HCT116 (cell line): ENCODE results near the gene PRKG1. TPM values are rescaled to one million over a fixed set of nuclear protein-coding genes. Genes with fewer than 3 reads are reported as not detected.

Source experiments
- ATAC-seq: fragments of 200-7000 bp; cut with Tn5 transposase; 2 replicates; pipeline ENCODE4 v1.9.1; 2020; ENCODE audit warnings: mild to moderate bottlenecking, moderate library complexity
- BruUV-seq: library from RNA; stranded (reverse); fragments of 400-500 nt; replicated peaks from 2 replicates; lab custom pipeline; 2021; lab: Mats Ljungman, UMichigan
- CTCF ChIA-PET: fragments of 300-600 bp; sonication (Branson Sonifier 250); formaldehyde crosslinking; loops from one replicate; lab custom pipeline; 2021; ENCODE audit warnings: antibody characterized with exemption; lab: Charles Lee
- POLR2A ChIA-PET: fragments of 300-600, 350-600 bp; sonication (Branson Sonifier 250); formaldehyde crosslinking; loops from one replicate; lab custom pipeline; 2021; ENCODE audit warnings: antibody characterized with exemption; lab: Charles Lee
- RAD21 ChIA-PET, 2 experiments: fragments of 300-600 bp; sonication (Branson Sonifier 250); formaldehyde crosslinking; loops; one replicate each; lab custom pipeline; 2023; ENCODE audit warnings: low total read pairs in 2 of 2; ENCODE audit not compliant: uncharacterized antibody in 2 of 2, unreplicated experiment in 2 of 2, low non-redundant PET in 1 of 2; lab: Charles Lee
- DNase-seq: peaks from one replicate; pipeline ENCODE4 v3.0.0-alpha.2; 2010; ENCODE audit warnings: low read depth, low spot score
- H2AFZ ChIP-seq: fragments of 200-600 bp; shearing (Covaris generic), sonication (generic); 2 replicates; pipeline ENCODE4 v1.6.1; 2017; ENCODE audit warnings: low read depth, mixed run types, mixed read lengths, antibody characterized with exemption, low read length; ENCODE audit not compliant: poor library complexity, severe bottlenecking
- H3K27ac ChIP-seq: 2 replicates; pipeline ENCODE4 v1.5.1; 2012; ENCODE audit warnings: low read depth, low read length
- H3K27me3 ChIP-seq: fragments of 200-600 bp; sonication (generic); 2 replicates; pipeline ENCODE4 v1.6.1; 2016; ENCODE audit warnings: mixed run types, low read length, mixed read lengths; ENCODE audit not compliant: insufficient read depth
- H3K36me3 ChIP-seq, 2 experiments: fragments of 200-500 bp in 1 of 2; fragments of 200-600 bp in 1 of 2; sonication (Bioruptor generic) in 1 of 2; sonication (generic) in 1 of 2; 2 replicates each; pipeline versions ENCODE4 v1.5.1 to v1.6.1; 2014 to 2016; ENCODE audit warnings: low read length in 2 of 2, inconsistent platforms in 1 of 2, mixed read lengths in 1 of 2, mixed run types in 1 of 2; ENCODE audit not compliant: insufficient read depth in 2 of 2, control insufficient read depth in 1 of 2
- H3K4me1 ChIP-seq, 2 experiments: fragments of 200-600 bp in 1 of 2; sonication (generic) in 1 of 2; 2 replicates each; pipeline versions ENCODE4 v1.5.1 to v1.6.1; 2012 to 2017; ENCODE audit warnings: low read length in 2 of 2, inconsistent platforms in 1 of 2, mild to moderate bottlenecking in 1 of 2, mixed read lengths in 1 of 2, mixed run types in 1 of 2, moderate library complexity in 1 of 2; ENCODE audit not compliant: insufficient read depth in 2 of 2, control insufficient read depth in 1 of 2
- H3K4me2 ChIP-seq: fragments of 200-600 bp; sonication (generic); 2 replicates; pipeline ENCODE4 v1.6.1; 2017; ENCODE audit warnings: mixed run types, low read length, mixed read lengths
- H3K4me3 ChIP-seq, 2 experiments: fragments of 200-600 bp in 1 of 2; sonication (generic) in 1 of 2; replicated peaks in 1 of 2; 2 replicates each; pipeline ENCODE4 v1.5.1; 2011 to 2016; ENCODE audit warnings: low read length in 2 of 2, control low read depth in 1 of 2, low read depth in 1 of 2, mild to moderate bottlenecking in 1 of 2, mixed read lengths in 1 of 2, mixed run types in 1 of 2
- H3K79me2 ChIP-seq: fragments of 200-600 bp; sonication (generic); 2 replicates; pipeline ENCODE4 v1.6.1; 2017; ENCODE audit warnings: mild to moderate bottlenecking, mixed run types, low read length, moderate library complexity, mixed read lengths; ENCODE audit not compliant: insufficient read depth
- H3K9ac ChIP-seq: fragments of 200-600 bp; sonication (generic); 2 replicates; pipeline ENCODE4 v1.6.1; 2016; ENCODE audit warnings: low read length, mixed read lengths
- H3K9me2 ChIP-seq: fragments of 200-600 bp; sonication (generic), shearing (Covaris generic); 2 replicates; pipeline ENCODE4 v1.6.1; 2017; ENCODE audit warnings: mixed run types, mild to moderate bottlenecking, moderate library complexity; ENCODE audit not compliant: insufficient read depth
- H3K9me3 ChIP-seq, 2 experiments: fragments of 200-500 bp in 1 of 2; fragments of 200-600 bp in 1 of 2; sonication (Bioruptor generic) in 1 of 2; sonication (generic) in 1 of 2; 2 replicates each; pipeline ENCODE4 v1.6.1; 2014 to 2017; ENCODE audit warnings: low read length in 2 of 2, mixed read lengths in 2 of 2, inconsistent platforms in 1 of 2, low read depth in 1 of 2, mild to moderate bottlenecking in 1 of 2, mixed run types in 1 of 2, moderate library complexity in 1 of 2; ENCODE audit not compliant: control insufficient read depth in 1 of 2, insufficient read depth in 1 of 2
- H4K20me1 ChIP-seq: fragments of 200-600 bp; sonication (generic), shearing (Covaris generic); 2 replicates; pipeline ENCODE4 v1.6.1; 2017; ENCODE audit warnings: mixed run types, mild to moderate bottlenecking, moderate library complexity; ENCODE audit not compliant: insufficient read depth
- CEBPB ChIP-seq: IDR thresholded peaks from 2 replicates; pipeline ENCODE4 v1.6.1; 2012; ENCODE audit warnings: low read depth
- EGR1 ChIP-seq: IDR thresholded peaks from 2 replicates; pipeline ENCODE4 v1.6.1; 2012; ENCODE audit warnings: low read depth
- POLR2A ChIP-seq: IDR thresholded peaks from 2 replicates; pipeline ENCODE4 v1.7.0; 2011; ENCODE audit warnings: borderline replicate concordance; ENCODE audit not compliant: insufficient read depth, insufficient read length; ENCODE audit errors: extremely low read depth
- RAD21 ChIP-seq: IDR thresholded peaks from 2 replicates; pipeline ENCODE4 v1.6.1; 2012; ENCODE audit warnings: low read depth, mild to moderate bottlenecking
- SP1 ChIP-seq: IDR thresholded peaks from 2 replicates; pipeline ENCODE4 v1.6.1; 2012; ENCODE audit warnings: low read depth
- YY1 ChIP-seq: IDR thresholded peaks from 2 replicates; pipeline ENCODE4 v1.6.1; 2011; ENCODE audit warnings: low read length, low read depth, moderate library complexity, mild to moderate bottlenecking; ENCODE audit not compliant: insufficient replicate concordance; ENCODE audit errors: extremely low read depth
- ZNF274 ChIP-seq: fragments of 200-500 bp; sonication (Bioruptor generic); IDR thresholded peaks from 2 replicates; pipeline ENCODE4 v1.6.1; 2014; ENCODE audit warnings: mild to moderate bottlenecking, low read depth, low read length, inconsistent platforms
- intact Hi-C: fragments of 100-400 bp; cut with micrococcal nuclease; formaldehyde crosslinking; loops from 2 replicates; pipeline ENCODE4 v1.10.0; 2022
- total RNA-seq: library from RNA; stranded (reverse); gene quantifications from one replicate; pipeline ENCODE4 v1.2.1, GENCODE V29; 2021; ENCODE audit not compliant: unreplicated experiment
- TF ChIP-seq, protein P1 (sequence below): IDR thresholded peaks from 2 replicates; pipeline ENCODE4 v1.6.1; 2012; ENCODE audit warnings: low read depth
- TF ChIP-seq, protein P2 (sequence below): IDR thresholded peaks from 2 replicates; pipeline ENCODE4 v1.6.1; 2012
- TF ChIP-seq, protein P3 (sequence below), 3 experiments: fragments of 200-600 bp in 1 of 3; sonication (generic) in 1 of 3; IDR thresholded peaks in 2 of 3; conservative IDR thresholded peaks in 1 of 3; 2 replicates each; pipeline ENCODE4 v1.5.1; 2012 to 2017; ENCODE audit warnings: low read depth in 2 of 3, low read length in 2 of 3, antibody characterized with exemption in 1 of 3, borderline replicate concordance in 1 of 3, control low read depth in 1 of 3, mild to moderate bottlenecking in 1 of 3, mixed read lengths in 1 of 3, mixed run types in 1 of 3, moderate library complexity in 1 of 3; ENCODE audit not compliant: insufficient read depth in 1 of 3

PRKG1 gene
- total RNA-seq, 1 experiment from 2014 or later, result 1.4 TPM

DNA sequence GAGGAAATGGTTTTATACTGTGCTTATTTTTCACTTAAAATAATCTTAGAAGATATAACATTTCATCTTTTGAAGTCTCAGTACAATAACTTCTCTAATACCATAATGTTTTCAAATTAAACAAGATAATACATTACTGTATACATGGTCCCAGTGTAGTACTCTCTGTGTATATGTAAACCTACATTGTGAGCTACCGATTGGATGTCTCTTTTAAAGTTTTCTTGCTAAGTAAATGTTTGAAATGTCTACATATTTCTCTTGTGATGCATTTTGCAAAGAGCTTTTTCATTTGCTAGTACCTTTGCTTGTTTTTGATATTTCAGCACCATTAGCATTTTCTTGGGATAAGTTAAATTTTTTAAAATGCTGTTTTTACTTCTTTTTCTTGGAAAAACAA, 94.8 kb downstream of the PRKG1 start:
- Histone ChIP-seq H3K36me3 (no peaks in the 10 kb centered on the region), H4K20me1 (no peaks in the 10 kb centered on the region; the same call in 1 of the 2 replicates), H3K27ac (no peak overlapping the region), H3K4me1 (no peaks in the 10 kb centered on the region), H3K79me2 (no peaks in the 10 kb centered on the region), H3K4me3 (no peak overlapping the region), H3K9me3 (no peaks in the 10 kb centered on the region), H3K27me3 (no peaks in the 10 kb centered on the region), H2AFZ (no peak overlapping the region), H3K4me2 (no peak overlapping the region), H3K9ac (no peak overlapping the region), H3K9me2 (no peaks in the 10 kb centered on the region)
- POLR2A ChIA-PET, result no interaction called here
- RAD21 ChIA-PET, result no interaction called here
- DNase-seq, result no peak
- no peak for ATAC-seq
- CTCF ChIA-PET, result no interaction called here
- TF ChIP-seq CEBPB (no peak), ZNF274 (no peak), RAD21 (no peak), SP1 (no peak), EGR1 (no peak)
- BruUV-seq, result no TSS peak
- intact Hi-C loops, result no loop called here

DNA sequence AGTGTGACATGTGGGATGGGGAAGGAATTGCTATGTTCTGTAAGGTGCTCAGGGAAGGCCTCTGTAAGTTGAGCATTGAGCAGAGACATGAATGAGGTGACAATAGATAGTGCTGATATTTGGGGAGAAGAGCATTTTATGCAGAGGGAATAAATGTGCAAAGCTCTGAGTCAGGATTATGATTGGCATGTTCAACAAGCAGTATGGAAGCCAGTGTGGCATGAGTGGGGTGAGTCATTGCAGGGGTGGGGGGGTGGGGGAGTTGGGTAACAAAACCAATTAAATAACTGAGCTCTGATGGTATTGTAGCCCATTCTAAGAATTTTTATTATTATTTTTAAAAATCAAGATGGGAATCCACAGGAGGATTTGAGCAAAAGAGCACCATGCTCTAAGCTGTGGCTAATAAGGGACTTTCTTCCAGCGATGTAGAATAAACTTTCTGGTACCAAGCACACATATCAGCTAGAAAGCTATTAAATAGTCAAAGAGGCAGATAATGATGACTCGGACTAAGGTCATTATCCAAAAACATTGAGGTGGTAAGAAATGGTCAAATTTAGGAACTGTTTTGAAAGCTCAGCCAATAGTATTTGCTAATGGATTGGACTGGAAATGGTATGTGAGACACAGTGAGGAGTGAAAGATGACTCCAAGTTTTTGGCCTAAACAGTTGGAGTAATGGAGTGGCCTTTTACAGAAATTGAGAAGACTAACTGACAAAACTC, 96.4 kb downstream of the PRKG1 start:
- no peaks in the 10 kb centered on the region for H3K9me3 ChIP-seq
- H2AFZ ChIP-seq, result no peak overlapping the region
- no peaks in the 10 kb centered on the region for H3K9me2 ChIP-seq
- ATAC-seq, result no peak
- CTCF ChIA-PET, result no interaction called here
- DNase-seq, result no peak
- no peaks in the 10 kb centered on the region for H3K4me1 ChIP-seq
- no peak overlapping the region for H3K4me3 ChIP-seq
- no peak overlapping the region for H3K4me2 ChIP-seq
- POLR2A ChIA-PET, result no interaction called here
- H4K20me1 ChIP-seq, result no peaks in the 10 kb centered on the region; the same call in 1 of the 2 replicates
- H3K9ac ChIP-seq, result no peak overlapping the region
- BruUV-seq, result no TSS peak
- H3K27ac ChIP-seq, result no peak overlapping the region
- intact Hi-C loops, result no loop called here
- no peaks in the 10 kb centered on the region for H3K79me2 ChIP-seq
- no peaks in the 10 kb centered on the region for H3K36me3 ChIP-seq
- RAD21 ChIA-PET, result interaction anchor here in 1 of 2 experiments (0.6 kb wide), 1 partner anchor 138 kb away, joined by 6 read pairs; no protein-coding TSS in a partner anchor
- H3K27me3 ChIP-seq, result no peaks in the 10 kb centered on the region; the same call in 1 of the 2 replicates
- TF ChIP-seq YY1 (no peak), CEBPB (no peak), RAD21 (no peak), POLR2A (no peak)
- TF ChIP-seq, protein P1, sequence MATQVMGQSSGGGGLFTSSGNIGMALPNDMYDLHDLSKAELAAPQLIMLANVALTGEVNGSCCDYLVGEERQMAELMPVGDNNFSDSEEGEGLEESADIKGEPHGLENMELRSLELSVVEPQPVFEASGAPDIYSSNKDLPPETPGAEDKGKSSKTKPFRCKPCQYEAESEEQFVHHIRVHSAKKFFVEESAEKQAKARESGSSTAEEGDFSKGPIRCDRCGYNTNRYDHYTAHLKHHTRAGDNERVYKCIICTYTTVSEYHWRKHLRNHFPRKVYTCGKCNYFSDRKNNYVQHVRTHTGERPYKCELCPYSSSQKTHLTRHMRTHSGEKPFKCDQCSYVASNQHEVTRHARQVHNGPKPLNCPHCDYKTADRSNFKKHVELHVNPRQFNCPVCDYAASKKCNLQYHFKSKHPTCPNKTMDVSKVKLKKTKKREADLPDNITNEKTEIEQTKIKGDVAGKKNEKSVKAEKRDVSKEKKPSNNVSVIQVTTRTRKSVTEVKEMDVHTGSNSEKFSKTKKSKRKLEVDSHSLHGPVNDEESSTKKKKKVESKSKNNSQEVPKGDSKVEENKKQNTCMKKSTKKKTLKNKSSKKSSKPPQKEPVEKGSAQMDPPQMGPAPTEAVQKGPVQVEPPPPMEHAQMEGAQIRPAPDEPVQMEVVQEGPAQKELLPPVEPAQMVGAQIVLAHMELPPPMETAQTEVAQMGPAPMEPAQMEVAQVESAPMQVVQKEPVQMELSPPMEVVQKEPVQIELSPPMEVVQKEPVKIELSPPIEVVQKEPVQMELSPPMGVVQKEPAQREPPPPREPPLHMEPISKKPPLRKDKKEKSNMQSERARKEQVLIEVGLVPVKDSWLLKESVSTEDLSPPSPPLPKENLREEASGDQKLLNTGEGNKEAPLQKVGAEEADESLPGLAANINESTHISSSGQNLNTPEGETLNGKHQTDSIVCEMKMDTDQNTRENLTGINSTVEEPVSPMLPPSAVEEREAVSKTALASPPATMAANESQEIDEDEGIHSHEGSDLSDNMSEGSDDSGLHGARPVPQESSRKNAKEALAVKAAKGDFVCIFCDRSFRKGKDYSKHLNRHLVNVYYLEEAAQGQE, result no peak
- TF ChIP-seq, protein P2, sequence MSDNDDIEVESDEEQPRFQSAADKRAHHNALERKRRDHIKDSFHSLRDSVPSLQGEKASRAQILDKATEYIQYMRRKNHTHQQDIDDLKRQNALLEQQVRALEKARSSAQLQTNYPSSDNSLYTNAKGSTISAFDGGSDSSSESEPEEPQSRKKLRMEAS, result no peak
- TF ChIP-seq, protein P3, sequence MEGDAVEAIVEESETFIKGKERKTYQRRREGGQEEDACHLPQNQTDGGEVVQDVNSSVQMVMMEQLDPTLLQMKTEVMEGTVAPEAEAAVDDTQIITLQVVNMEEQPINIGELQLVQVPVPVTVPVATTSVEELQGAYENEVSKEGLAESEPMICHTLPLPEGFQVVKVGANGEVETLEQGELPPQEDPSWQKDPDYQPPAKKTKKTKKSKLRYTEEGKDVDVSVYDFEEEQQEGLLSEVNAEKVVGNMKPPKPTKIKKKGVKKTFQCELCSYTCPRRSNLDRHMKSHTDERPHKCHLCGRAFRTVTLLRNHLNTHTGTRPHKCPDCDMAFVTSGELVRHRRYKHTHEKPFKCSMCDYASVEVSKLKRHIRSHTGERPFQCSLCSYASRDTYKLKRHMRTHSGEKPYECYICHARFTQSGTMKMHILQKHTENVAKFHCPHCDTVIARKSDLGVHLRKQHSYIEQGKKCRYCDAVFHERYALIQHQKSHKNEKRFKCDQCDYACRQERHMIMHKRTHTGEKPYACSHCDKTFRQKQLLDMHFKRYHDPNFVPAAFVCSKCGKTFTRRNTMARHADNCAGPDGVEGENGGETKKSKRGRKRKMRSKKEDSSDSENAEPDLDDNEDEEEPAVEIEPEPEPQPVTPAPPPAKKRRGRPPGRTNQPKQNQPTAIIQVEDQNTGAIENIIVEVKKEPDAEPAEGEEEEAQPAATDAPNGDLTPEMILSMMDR (IDR thresholded peaks at IDR 0.05 in 2 of 3, conservative IDR thresholded peaks at IDR 0.05 in 1 of 3; ENCODE audit: borderline replicate concordance in 1 of 3, insufficient read depth in 1 of 3, low read depth in 2 of 3, low read length in 2 of 3), result no peak
